Gastroesophageal sphincter (tissue), 3 donors: Measurements from ENCODE around the gene NOC3L.

ENCODE experiments used
- CTCF ChIP-seq, 4 experiments: fragments of 200-600 bp in 2 of 4; fragments of 450-650 bp in 2 of 4; sonication (generic) in 1 of 4; IDR thresholded peaks; one replicate each; pipeline ENCODE4 v1.5.1; 2017 to 2019; ENCODE audit warnings: antibody characterized with exemption in 4 of 4, mild to moderate bottlenecking in 2 of 4, moderate library complexity in 2 of 4
- EP300 ChIP-seq: sonication (generic); formaldehyde crosslinking; IDR thresholded peaks from one replicate; pipeline ENCODE4 v1.6.1; 2017; ENCODE audit warnings: antibody characterized with exemption, mild to moderate bottlenecking
- POLR2A ChIP-seq, 2 donors: fragments of 450-650 bp; IDR thresholded peaks; one replicate each; pipeline ENCODE4 v1.6.1; 2017; ENCODE audit warnings: antibody characterized with exemption in 2 of 2, mild to moderate bottlenecking in 2 of 2, moderate library complexity in 1 of 2

- TF ChIP-seq CTCF (IDR thresholded peaks at IDR 0.05) (no peak), POLR2A (IDR thresholded peaks at IDR 0.05) (no peak), EP300 (no peak)
Observed at GRCh38 chr10:94315975-94316464, 46.7 kb downstream of the NOC3L start.
